ENCODE data around the gene CDT1. TPM values are rescaled to one million over a fixed set of nuclear protein-coding genes. Genes with fewer than 3 reads are reported as not detected.

CDT1 gene
- total RNA-seq, 1 experiment from 2014 or later = 160 TPM

GRCh38 chr16:88850531-88851199 lies 47.1 kb downstream of the CDT1 start (continued):
- TF ChIP-seq, protein P1, sequence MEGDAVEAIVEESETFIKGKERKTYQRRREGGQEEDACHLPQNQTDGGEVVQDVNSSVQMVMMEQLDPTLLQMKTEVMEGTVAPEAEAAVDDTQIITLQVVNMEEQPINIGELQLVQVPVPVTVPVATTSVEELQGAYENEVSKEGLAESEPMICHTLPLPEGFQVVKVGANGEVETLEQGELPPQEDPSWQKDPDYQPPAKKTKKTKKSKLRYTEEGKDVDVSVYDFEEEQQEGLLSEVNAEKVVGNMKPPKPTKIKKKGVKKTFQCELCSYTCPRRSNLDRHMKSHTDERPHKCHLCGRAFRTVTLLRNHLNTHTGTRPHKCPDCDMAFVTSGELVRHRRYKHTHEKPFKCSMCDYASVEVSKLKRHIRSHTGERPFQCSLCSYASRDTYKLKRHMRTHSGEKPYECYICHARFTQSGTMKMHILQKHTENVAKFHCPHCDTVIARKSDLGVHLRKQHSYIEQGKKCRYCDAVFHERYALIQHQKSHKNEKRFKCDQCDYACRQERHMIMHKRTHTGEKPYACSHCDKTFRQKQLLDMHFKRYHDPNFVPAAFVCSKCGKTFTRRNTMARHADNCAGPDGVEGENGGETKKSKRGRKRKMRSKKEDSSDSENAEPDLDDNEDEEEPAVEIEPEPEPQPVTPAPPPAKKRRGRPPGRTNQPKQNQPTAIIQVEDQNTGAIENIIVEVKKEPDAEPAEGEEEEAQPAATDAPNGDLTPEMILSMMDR (IDR thresholded peaks at IDR 0.05 in 2 of 3, conservative IDR thresholded peaks at IDR 0.05 in 1 of 3; ENCODE audit: borderline replicate concordance in 1 of 3, insufficient read depth in 1 of 3, low read depth in 2 of 3, low read length in 2 of 3) = no peak
- TF ChIP-seq ZFX (IDR thresholded peaks at IDR 0.05) (no peak), EZH2 (IDR thresholded peaks at IDR 0.05) (no peak), POLR2A (IDR thresholded peaks at IDR 0.05; ENCODE audit: borderline replicate concordance, extremely low read depth, insufficient read depth, insufficient read length) (no peak), CEBPB (IDR thresholded peaks at IDR 0.05; ENCODE audit: low read depth) (no peak)

- Histone ChIP-seq H2AFZ (ENCODE audit: low read depth, low read length, poor library complexity, severe bottlenecking) (no peak overlapping the region), H3K27me3 (ENCODE audit: insufficient read depth, low read length) (no peaks in the 10 kb centered on the region), H3K9me2 (ENCODE audit: insufficient read depth) (no peaks in the 10 kb centered on the region), H4K20me1 (ENCODE audit: insufficient read depth) (no peaks in the 10 kb centered on the region), H3K36me3 (ENCODE audit: control insufficient read depth in 1 of 2, insufficient read depth in 2 of 2, low read length in 2 of 2) (no peaks in the 10 kb centered on the region), H3K4me3 (replicated peaks in 1 of 2; ENCODE audit: low read depth in 1 of 2, low read length in 2 of 2) (no peak overlapping the region), H3K79me2 (ENCODE audit: insufficient read depth, low read length) (peaks cover 10% of the 10 kb centered on the region; the same call in 1 of the 2 replicates), H3K9ac (ENCODE audit: low read length) (no peak overlapping the region), H3K27ac (ENCODE audit: low read depth, low read length) (no peak overlapping the region), H3K9me3 (ENCODE audit: control insufficient read depth in 1 of 2, insufficient read depth in 1 of 2, low read depth in 1 of 2, low read length in 2 of 2) (no peaks in the 10 kb centered on the region), H3K4me2 (ENCODE audit: low read length) (no peak overlapping the region), H3K4me1 (ENCODE audit: control insufficient read depth in 1 of 2, insufficient read depth in 2 of 2, low read length in 2 of 2) (peaks cover 14 to 16% of the 10 kb centered on the region in 2 experiments)
- RAD21 ChIA-PET (ENCODE audit: low non-redundant PET in 1 of 2, low total read pairs in 2 of 2, uncharacterized antibody in 2 of 2, unreplicated experiment in 2 of 2) = no interaction called here
- BruUV-seq (replicated peaks) = no TSS peak
- DNase-seq (ENCODE audit: low read depth, low spot score) (no peak), ATAC-seq (no peak)
- POLR2A ChIA-PET = no interaction called here
- CTCF ChIA-PET = no interaction called here
- intact Hi-C loops (cut with micrococcal nuclease) = no loop called here
- TF ChIP-seq REST (IDR thresholded peaks at IDR 0.05; ENCODE audit: low read depth) = no peak
- TF ChIP-seq RAD21 (IDR thresholded peaks at IDR 0.05; ENCODE audit: low read depth) = no peak
- TF ChIP-seq EZH2phosphoT487 (IDR thresholded peaks at IDR 0.05; ENCODE audit: borderline replicate concordance) = no peak
- TF ChIP-seq CBX3 (IDR thresholded peaks at IDR 0.05; ENCODE audit: low read depth) = no peak
- TF ChIP-seq ELF1 (IDR thresholded peaks at IDR 0.05; ENCODE audit: borderline replicate concordance, low read depth) = no peak
- TF ChIP-seq SIN3A (IDR thresholded peaks at IDR 0.05; ENCODE audit: low read depth) = no peak
- no peak for TF ChIP-seq ZNF274 (IDR thresholded peaks at IDR 0.05; ENCODE audit: low read depth, low read length)
- no peak for TF ChIP-seq MAX (IDR thresholded peaks at IDR 0.05)
- TF ChIP-seq POLR2A (IDR thresholded peaks at IDR 0.05; ENCODE audit: borderline replicate concordance, extremely low read depth, insufficient read depth, insufficient read length) = no peak
- no peak for TF ChIP-seq EGR1 (IDR thresholded peaks at IDR 0.05; ENCODE audit: low read depth)
- TF ChIP-seq, protein P2, sequence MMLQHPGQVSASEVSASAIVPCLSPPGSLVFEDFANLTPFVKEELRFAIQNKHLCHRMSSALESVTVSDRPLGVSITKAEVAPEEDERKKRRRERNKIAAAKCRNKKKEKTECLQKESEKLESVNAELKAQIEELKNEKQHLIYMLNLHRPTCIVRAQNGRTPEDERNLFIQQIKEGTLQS (IDR thresholded peaks at IDR 0.05) = no peak
- TF ChIP-seq ZBTB33 (IDR thresholded peaks at IDR 0.05; ENCODE audit: extremely low read depth, insufficient replicate concordance, low read length) = no peak
- TF ChIP-seq FOSL1 (IDR thresholded peaks at IDR 0.05; ENCODE audit: low read depth) = no peak
- no peak for TF ChIP-seq CEBPB (IDR thresholded peaks at IDR 0.05; ENCODE audit: low read depth)
Observed at GRCh38 chr16:88851616-88852015, 48.0 kb downstream of the CDT1 start.
